B cell (primary cell): Measurements from ENCODE around the gene LIN9. TPM values are rescaled to one million over a fixed set of nuclear protein-coding genes. Genes with fewer than 3 reads are reported as not detected.
A peak's percentile ranks its signal among the peaks of the same experiment; 100 is the strongest.

Experiments used
- ATAC-seq: fragments of 200-7000 bp; cut with Tn5 transposase; one replicate; pipeline ENCODE4 v1.10.0; 2021; ENCODE audit warnings: low read depth, mild to moderate bottlenecking, moderate number of reproducible peaks, moderate library complexity
- CTCF ChIA-PET: fragments of 350-600 bp; sonication (Branson Sonifier 250); formaldehyde crosslinking; loops from one replicate; lab custom pipeline; 2021; ENCODE audit warnings: antibody characterized with exemption, inconsistent platforms; lab: Charles Lee
- POLR2A ChIA-PET: fragments of 350-600 bp; sonication (Branson Sonifier 250); formaldehyde crosslinking; loops from one replicate; lab custom pipeline; 2021; ENCODE audit warnings: antibody characterized with exemption; lab: Charles Lee
- DNase-seq: peaks from one replicate; pipeline ENCODE4 v3.0.0; 2013
- H2AFZ ChIP-seq: 2 replicates; pipeline ENCODE4 v1.6.1; 2012; ENCODE audit warnings: mild to moderate bottlenecking, low read depth, low read length; ENCODE audit not compliant: insufficient read depth, poor library complexity, severe bottlenecking
- H3K27ac ChIP-seq, 2 donors: 1 replicate in 1 of 2; 2 replicates in 1 of 2; pipeline ENCODE4 v1.5.1; 2012 to 2013; ENCODE audit warnings: low read length in 2 of 2, mild to moderate bottlenecking in 2 of 2, moderate library complexity in 1 of 2
- H3K27me3 ChIP-seq, 4 experiments: fragments of 200-600 bp in 1 of 4; sonication (generic) in 1 of 4; replicated peaks in 1 of 4; 1 replicate in 2 of 4; 2 replicates in 2 of 4; pipeline versions ENCODE4 v1.6.1 to v1.7.0; 2013 to 2016; ENCODE audit warnings: low read length in 3 of 4, mild to moderate bottlenecking in 2 of 4, mixed read lengths in 1 of 4, moderate library complexity in 1 of 4; ENCODE audit not compliant: insufficient read depth in 4 of 4, control insufficient read depth in 3 of 4; ENCODE audit errors: control extremely low read depth in 1 of 4
- H3K36me3 ChIP-seq, 2 experiments: replicated peaks in 1 of 2; 1 replicate in 1 of 2; 2 replicates in 1 of 2; pipeline versions ENCODE4 v1.6.1 to v1.7.1; 2013; ENCODE audit warnings: low read length in 1 of 2; ENCODE audit not compliant: insufficient read depth in 2 of 2, control insufficient read depth in 1 of 2; ENCODE audit errors: control extremely low read depth in 1 of 2, extremely low read depth in 1 of 2
- H3K4me1 ChIP-seq, 2 donors: fragments of 200-600 bp in 1 of 2; sonication (generic) in 1 of 2; 1 replicate in 1 of 2; 2 replicates in 1 of 2; pipeline versions ENCODE4 v1.5.1 to v1.6.1; 2013 to 2017; ENCODE audit warnings: low read length in 2 of 2; ENCODE audit not compliant: control insufficient read depth in 2 of 2, insufficient read depth in 2 of 2
- H3K4me2 ChIP-seq: replicated peaks from 2 replicates; pipeline ENCODE3; 2012; ENCODE audit warnings: mild to moderate bottlenecking, low read depth, low read length; ENCODE audit not compliant: poor library complexity, severe bottlenecking
- H3K4me3 ChIP-seq, 5 experiments: fragments of 200-600 bp in 1 of 5; sonication (generic) in 1 of 5; 1 replicate in 3 of 5; 2 replicates in 2 of 5; pipeline versions ENCODE4 v1.5.1 to v1.7.0; 2011 to 2016; ENCODE audit warnings: low read length in 4 of 5, mild to moderate bottlenecking in 4 of 5, low read depth in 2 of 5, control low read depth in 1 of 5, moderate library complexity in 1 of 5; ENCODE audit not compliant: insufficient read depth in 1 of 5; ENCODE audit errors: control extremely low read depth in 1 of 5, extremely low read depth in 1 of 5
- H3K79me2 ChIP-seq: fragments of 200-600 bp; sonication (generic); one replicate; pipeline ENCODE4 v1.6.0; 2016; ENCODE audit warnings: low read length; ENCODE audit not compliant: control insufficient read depth, insufficient read depth
- H3K9ac ChIP-seq: fragments of 200-600 bp; sonication (generic); 2 replicates; pipeline ENCODE4 v1.6.1; 2017; ENCODE audit warnings: mild to moderate bottlenecking, low read length, moderate library complexity
- H3K9me3 ChIP-seq, 3 donors: one replicate each; pipeline versions ENCODE4 v1.6.1 to v1.7.1; 2013; ENCODE audit warnings: low read length in 2 of 3; ENCODE audit not compliant: control insufficient read depth in 2 of 3, insufficient read depth in 1 of 3; ENCODE audit errors: control extremely low read depth in 1 of 3
- H4K20me1 ChIP-seq: 2 replicates; pipeline ENCODE4 v1.6.0; 2012; ENCODE audit warnings: mild to moderate bottlenecking, low read length; ENCODE audit not compliant: insufficient read depth, control insufficient read depth, poor library complexity, severe bottlenecking
- H3K27ac Mint-ChIP-seq: one replicate; pipeline ENCODE4 v1.8.0; 2021; ENCODE audit warnings: mixed read lengths
- H3K27me3 Mint-ChIP-seq: one replicate; pipeline ENCODE4 v1.8.0; 2021; ENCODE audit warnings: mixed read lengths
- H3K4me1 Mint-ChIP-seq: one replicate; pipeline ENCODE4 v1.8.0; 2021; ENCODE audit warnings: mixed read lengths
- H3K4me3 Mint-ChIP-seq: one replicate; pipeline ENCODE4 v1.8.0; 2021; ENCODE audit warnings: mixed read lengths
- H3K9me3 Mint-ChIP-seq: one replicate; pipeline ENCODE4 v1.8.0; 2022; ENCODE audit warnings: mixed read lengths; ENCODE audit not compliant: insufficient read depth
- CTCF ChIP-seq: fragments of 200-600 bp; IDR thresholded peaks from one replicate; pipeline ENCODE4 v1.8.0; 2022; ENCODE audit warnings: antibody characterized with exemption, mild to moderate bottlenecking
- EZH2 ChIP-seq: IDR thresholded peaks from 2 replicates; pipeline ENCODE4 v1.6.1; 2012; ENCODE audit warnings: borderline replicate concordance, low read depth, mild to moderate bottlenecking, moderate library complexity, low read length; ENCODE audit not compliant: insufficient read depth, poor library complexity, severe bottlenecking
- WGBS: methylation state at CpG from one replicate; pipeline ENCODE4 v1.1.5; 2013; ENCODE audit warnings: missing lambda C conversion rate; ENCODE audit not compliant: insufficient coverage; 5-methylcytosine and 5-hydroxymethylcytosine counted together
- intact Hi-C: fragments of 100-400 bp; cut with micrococcal nuclease; formaldehyde crosslinking; loops from one replicate; pipeline ENCODE4 v1.10.0; 2022
- polyA plus RNA-seq: library from polyadenylated mRNA; depleted of rRNA; stranded (reverse); fragments of >200 nt; gene quantifications from 2 replicates; pipeline ENCODE4 v1.2.3, GENCODE V29; 2012
- total RNA-seq, 2 donors: library from RNA; stranded (reverse); fragments of 120-200 nt in 1 of 2; gene quantifications; 1 replicate in 1 of 2; 2 replicates in 1 of 2; pipeline versions ENCODE4 v1.2.3 to v1.2.4, GENCODE V29; 2013 to 2022

LIN9 gene
- total and polyA plus RNA-seq, 2 donors (not counting 1 experiment from before 2014, with no cell fraction given): 1.7 to 6.7 TPM

GRCh38 chr1:226355669-226356551 lies 46.9 kb upstream of the LIN9 start:
- peaks cover 50% of the 10 kb centered on the region for H3K4me1 Mint-ChIP-seq
- Histone ChIP-seq H3K79me2 (no peaks in the 10 kb centered on the region), H3K27ac (peak overlapping the region in 1 of 2 donors; percentile 60), H3K4me1 (peaks cover 15 to 38% of the 10 kb centered on the region in 2 donors), H2AFZ (no peak overlapping the region), H4K20me1 (no peaks in the 10 kb centered on the region), H3K4me3 (no peak overlapping the region), H3K36me3 (peaks cover 0 to 41% of the 10 kb centered on the region in 2 experiments), H3K27me3 (no peaks in the 10 kb centered on the region), H3K4me2 (peak overlapping the region; percentile 44), H3K9ac (no peak overlapping the region), H3K9me3 (no peaks in the 10 kb centered on the region)
- DNase-seq (peak; percentile 40), ATAC-seq (peak; percentile 79)
- H3K27me3 Mint-ChIP-seq: no peaks in the 10 kb centered on the region
- WGBS: 35% methylated on average over 6 of the region's 6 CpGs
- POLR2A ChIA-PET: interaction anchor here (0.6 kb wide), 1 partner anchor 10 kb away, joined by 9 read pairs; no protein-coding TSS in a partner anchor
- peak overlapping the region; percentile 85 for H3K27ac Mint-ChIP-seq
- CTCF ChIA-PET: interaction anchor here (0.8 to 1.9 kb wide), 3 partner anchors 45 to 229 kb away, joined by 3 to 4 read pairs (median 3); partner anchors contain the start of gene PARP1
- H3K9me3 Mint-ChIP-seq: no peaks in the 10 kb centered on the region
- TF ChIP-seq CTCF (no peak), EZH2 (no peak)
- peak overlapping the region; percentile 53 for H3K4me3 Mint-ChIP-seq
- intact Hi-C loops: no loop called here

GRCh38 chr1:226355016-226355415 lies 46.1 kb upstream of the LIN9 start:
- H3K9me3 ChIP-seq: no peaks in the 10 kb centered on the region

More at GRCh38 chr1:226355016-226355415, 46.1 kb upstream of the LIN9 start:
- H3K9ac ChIP-seq: no peak overlapping the region
- no peak overlapping the region for H3K4me2 ChIP-seq
- Mint-ChIP-seq H3K9me3 (no peaks in the 10 kb centered on the region), H3K27ac (no peak overlapping the region), H3K4me3 (no peak overlapping the region), H3K4me1 (peaks cover 49% of the 10 kb centered on the region), H3K27me3 (no peaks in the 10 kb centered on the region)
- ChIA-PET POLR2A (no interaction called here), CTCF (interaction anchor here (1.4 to 1.9 kb wide), 2 partner anchors 53 to 229 kb away, joined by 3 to 4 read pairs; partner anchors contain the start of gene PARP1)
- H3K79me2 ChIP-seq: no peaks in the 10 kb centered on the region
- ATAC-seq (no peak), DNase-seq (no peak)
- TF ChIP-seq EZH2 (no peak), CTCF (no peak)
- peak overlapping the region in 1 of 2 donors; percentile 42 for H3K27ac ChIP-seq
- no peaks in the 10 kb centered on the region for H4K20me1 ChIP-seq
- intact Hi-C loops: no loop called here
- H3K36me3 ChIP-seq: peaks cover 0 to 33% of the 10 kb centered on the region in 2 experiments
- H3K4me3 ChIP-seq: no peak overlapping the region
- 88% methylated on average over 9 of the region's 10 CpGs for WGBS
- H3K4me1 ChIP-seq: peaks cover 22 to 45% of the 10 kb centered on the region in 2 donors
- no peak overlapping the region for H2AFZ ChIP-seq
- H3K27me3 ChIP-seq: no peaks in the 10 kb centered on the region
